ENCODE measurements around the gene PPIE.

PPIE gene

GRCh38 chr1:39760074-39761008 is 21.7 kb downstream of the PPIE start:
- ATAC-seq (ENCODE audit: insufficient read depth, low read depth) (no peak), DNase-seq (no peak)
- no peaks in the 10 kb centered on the region for H3K79me2 ChIP-seq (ENCODE audit: insufficient read depth, low read length)
- peaks cover 7% of the 10 kb centered on the region; the same call in 1 of the 2 replicates for H3K36me3 ChIP-seq (ENCODE audit: insufficient read depth, low read length)
- 0 out of 2 replicates have a peak, but pooled peaks cover 4% of the 10 kb centered on the region for H4K20me1 ChIP-seq (ENCODE audit: insufficient read depth, low read length)
- no peak overlapping the region for H3K27ac ChIP-seq (ENCODE audit: low read length)
- H2AFZ ChIP-seq (ENCODE audit: low read depth, low read length): no peak overlapping the region
- no peak for TF ChIP-seq CTCF (IDR thresholded peaks at IDR 0.05; ENCODE audit: borderline replicate concordance, extremely low read depth, low read length, poor library complexity, severe bottlenecking)
- no peak for TF ChIP-seq EZH2 (IDR thresholded peaks at IDR 0.05; ENCODE audit: borderline replicate concordance, low read depth, low read length, severe bottlenecking)
- H3K9ac ChIP-seq (ENCODE audit: low read depth, low read length): no peak overlapping the region
- no peaks in the 10 kb centered on the region for H3K4me1 ChIP-seq (ENCODE audit: insufficient read depth, low read length)
- no peaks in the 10 kb centered on the region for H3K27me3 ChIP-seq (ENCODE audit: insufficient read depth, low read length, poor library complexity)
- no peaks in the 10 kb centered on the region for H3K9me3 ChIP-seq (ENCODE audit: insufficient read depth, low read length, severe bottlenecking)
- H3K4me3 ChIP-seq (ENCODE audit: low read depth in 1 of 2, low read length in 2 of 2): no peak overlapping the region
- H3K4me2 ChIP-seq (ENCODE audit: insufficient read depth, low read length): no peak overlapping the region

GRCh38 chr1:39761016-39761415 is 22.3 kb downstream of the PPIE start:
- Histone ChIP-seq H3K4me3 (ENCODE audit: low read depth in 1 of 2, low read length in 2 of 2) (no peak overlapping the region), H4K20me1 (ENCODE audit: insufficient read depth, low read length) (no peaks in the 10 kb centered on the region), H3K4me2 (ENCODE audit: insufficient read depth, low read length) (no peak overlapping the region), H3K9me3 (ENCODE audit: insufficient read depth, low read length, severe bottlenecking) (no peaks in the 10 kb centered on the region), H3K36me3 (ENCODE audit: insufficient read depth, low read length) (peaks cover 7% of the 10 kb centered on the region; the same call in 1 of the 2 replicates), H3K9ac (ENCODE audit: low read depth, low read length) (no peak overlapping the region), H3K4me1 (ENCODE audit: insufficient read depth, low read length) (no peaks in the 10 kb centered on the region), H3K79me2 (ENCODE audit: insufficient read depth, low read length) (no peaks in the 10 kb centered on the region), H3K27ac (ENCODE audit: low read length) (no peak overlapping the region), H3K27me3 (ENCODE audit: insufficient read depth, low read length, poor library complexity) (no peaks in the 10 kb centered on the region), H2AFZ (ENCODE audit: low read depth, low read length) (no peak overlapping the region)
- DNase-seq (no peak), ATAC-seq (ENCODE audit: insufficient read depth, low read depth) (no peak)
- TF ChIP-seq CTCF (IDR thresholded peaks at IDR 0.05; ENCODE audit: borderline replicate concordance, extremely low read depth, low read length, poor library complexity, severe bottlenecking) (no peak), EZH2 (IDR thresholded peaks at IDR 0.05; ENCODE audit: borderline replicate concordance, low read depth, low read length, severe bottlenecking) (no peak)

- H3K4me1 ChIP-seq (ENCODE audit: insufficient read depth, low read length): no peaks in the 10 kb centered on the region
- TF ChIP-seq EZH2 (IDR thresholded peaks at IDR 0.05; ENCODE audit: borderline replicate concordance, low read depth, low read length, severe bottlenecking) (no peak), CTCF (IDR thresholded peaks at IDR 0.05; ENCODE audit: borderline replicate concordance, extremely low read depth, low read length, poor library complexity, severe bottlenecking) (no peak)
- DNase-seq: no peak
- no peak overlapping the region for H3K27ac ChIP-seq (ENCODE audit: low read length)
- ATAC-seq (ENCODE audit: insufficient read depth, low read depth): no peak
- H3K9ac ChIP-seq (ENCODE audit: low read depth, low read length): no peak overlapping the region
- no peaks in the 10 kb centered on the region for H3K79me2 ChIP-seq (ENCODE audit: insufficient read depth, low read length)
- no peak overlapping the region for H3K4me2 ChIP-seq (ENCODE audit: insufficient read depth, low read length)
- H3K27me3 ChIP-seq (ENCODE audit: insufficient read depth, low read length, poor library complexity): no peaks in the 10 kb centered on the region
- peaks cover 7% of the 10 kb centered on the region; the same call in 1 of the 2 replicates for H3K36me3 ChIP-seq (ENCODE audit: insufficient read depth, low read length)
- H4K20me1 ChIP-seq (ENCODE audit: insufficient read depth, low read length): no peaks in the 10 kb centered on the region
- no peak overlapping the region for H3K4me3 ChIP-seq (ENCODE audit: low read depth in 1 of 2, low read length in 2 of 2)
- no peaks in the 10 kb centered on the region for H3K9me3 ChIP-seq (ENCODE audit: insufficient read depth, low read length, severe bottlenecking)
- H2AFZ ChIP-seq (ENCODE audit: low read depth, low read length): no peak overlapping the region
These were observed 23.0 kb downstream of the PPIE start for GRCh38 chr1:39761557-39762260.
